ENCODE measurements around the gene SWI5. TPM values are rescaled to one million over a fixed set of nuclear protein-coding genes. Genes with fewer than 3 reads are reported as not detected.

Gene SWI5
- total RNA-seq, 4 donors from 2014 or later = 18.2 to 27.5 (median 24.5) TPM

DNA sequence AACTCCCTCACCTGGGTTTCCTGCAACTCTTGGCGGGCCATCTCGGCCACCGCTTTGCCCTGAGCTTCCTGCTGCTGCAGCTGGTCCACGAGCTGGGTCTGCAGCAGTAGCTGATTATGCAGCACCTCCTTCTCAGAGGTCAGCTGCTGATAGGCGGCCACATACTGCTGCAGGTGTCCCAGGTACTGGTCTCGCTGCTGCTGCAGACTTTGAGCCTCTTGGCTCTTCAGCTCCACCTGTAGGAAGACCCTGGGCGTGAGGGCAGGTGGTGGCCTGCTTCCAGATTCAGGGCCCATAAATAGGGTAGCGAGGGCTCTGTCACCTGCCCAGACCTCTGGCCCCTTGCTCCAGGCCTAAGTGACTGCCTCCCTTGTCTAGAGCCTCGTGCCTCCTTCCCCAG is 16.9 kb upstream of the SWI5 start:
- TF ChIP-seq POLR2AphosphoS5 (IDR thresholded peaks at IDR 0.05) (no peak), EP300 (IDR thresholded peaks at IDR 0.05) (no peak), POLR2A (IDR thresholded peaks at IDR 0.05) (no peak)
- TF ChIP-seq, protein P1, sequence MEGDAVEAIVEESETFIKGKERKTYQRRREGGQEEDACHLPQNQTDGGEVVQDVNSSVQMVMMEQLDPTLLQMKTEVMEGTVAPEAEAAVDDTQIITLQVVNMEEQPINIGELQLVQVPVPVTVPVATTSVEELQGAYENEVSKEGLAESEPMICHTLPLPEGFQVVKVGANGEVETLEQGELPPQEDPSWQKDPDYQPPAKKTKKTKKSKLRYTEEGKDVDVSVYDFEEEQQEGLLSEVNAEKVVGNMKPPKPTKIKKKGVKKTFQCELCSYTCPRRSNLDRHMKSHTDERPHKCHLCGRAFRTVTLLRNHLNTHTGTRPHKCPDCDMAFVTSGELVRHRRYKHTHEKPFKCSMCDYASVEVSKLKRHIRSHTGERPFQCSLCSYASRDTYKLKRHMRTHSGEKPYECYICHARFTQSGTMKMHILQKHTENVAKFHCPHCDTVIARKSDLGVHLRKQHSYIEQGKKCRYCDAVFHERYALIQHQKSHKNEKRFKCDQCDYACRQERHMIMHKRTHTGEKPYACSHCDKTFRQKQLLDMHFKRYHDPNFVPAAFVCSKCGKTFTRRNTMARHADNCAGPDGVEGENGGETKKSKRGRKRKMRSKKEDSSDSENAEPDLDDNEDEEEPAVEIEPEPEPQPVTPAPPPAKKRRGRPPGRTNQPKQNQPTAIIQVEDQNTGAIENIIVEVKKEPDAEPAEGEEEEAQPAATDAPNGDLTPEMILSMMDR (IDR thresholded peaks at IDR 0.05) = no peak
- 75 to 79% methylated on average over 2 to 3 of the region's 9 CpGs for WGBS, 2 donors (ENCODE audit: low coverage in 1 of 2)
- H3K9me3 ChIP-seq = no peaks in the 10 kb centered on the region
- H3K36me3 ChIP-seq = peaks cover 0 to 82% of the 10 kb centered on the region in 2 donors
- H3K4me1 ChIP-seq = no peaks in the 10 kb centered on the region
- H3K4me3 ChIP-seq = no peak overlapping the region
- no peak for ATAC-seq
- no peak overlapping the region for H3K27ac ChIP-seq
- no peaks in the 10 kb centered on the region for H3K27me3 ChIP-seq

DNA sequence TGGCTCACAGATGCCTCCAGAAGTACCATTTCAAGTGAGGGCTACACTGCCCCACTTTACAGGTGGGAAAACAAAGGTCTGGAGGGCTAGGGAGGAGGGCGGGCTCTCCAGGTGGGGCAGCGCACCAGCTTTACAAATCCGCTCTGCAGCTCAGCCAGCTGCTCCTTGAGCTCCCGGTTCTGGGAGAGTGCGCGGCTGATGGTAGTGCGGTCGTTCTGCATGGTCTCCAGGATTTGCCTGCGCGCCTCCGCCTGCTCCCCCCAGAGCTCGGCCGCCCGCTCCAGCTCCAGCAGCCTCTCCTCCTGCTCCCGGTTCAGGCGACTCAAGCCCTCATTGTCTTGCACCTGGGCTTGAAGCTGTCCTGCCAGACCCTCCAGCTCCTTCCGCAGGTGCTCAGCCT is 15.7 kb upstream of the SWI5 start:
- Histone ChIP-seq H3K9me3 (no peaks in the 10 kb centered on the region), H3K27me3 (no peaks in the 10 kb centered on the region), H3K4me3 (no peak overlapping the region), H3K27ac (no peak overlapping the region), H3K36me3 (peaks cover 0 to 94% of the 10 kb centered on the region in 2 donors), H3K4me1 (no peaks in the 10 kb centered on the region)
- TF ChIP-seq POLR2AphosphoS5 (IDR thresholded peaks at IDR 0.05) (no peak), POLR2A (IDR thresholded peaks at IDR 0.05) (no peak), EP300 (IDR thresholded peaks at IDR 0.05) (no peak)
- TF ChIP-seq, protein P1 (IDR thresholded peaks at IDR 0.05) = no peak
- no peak for ATAC-seq
- WGBS, 2 donors (ENCODE audit: low coverage in 1 of 2) = no CpG with 5 or more reads among the region's 17 CpGs

DNA sequence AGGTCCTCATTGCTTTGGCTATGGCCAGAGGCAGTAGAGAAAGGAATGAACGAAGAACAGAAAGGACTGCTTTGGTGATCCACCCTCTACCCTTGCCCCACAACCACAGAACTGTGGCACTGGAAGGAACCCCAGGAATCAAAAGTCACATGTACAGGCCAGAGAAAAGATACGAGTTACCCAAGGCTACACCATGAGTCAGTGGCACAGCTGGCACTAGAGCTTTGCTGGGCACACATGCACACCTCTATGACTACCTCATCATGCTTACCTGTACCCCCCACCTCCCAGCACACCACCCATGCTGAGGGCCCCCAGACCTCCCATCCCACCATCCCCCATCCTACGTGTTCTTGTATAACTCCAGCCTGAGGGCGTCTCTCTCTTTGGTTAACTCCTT is 13.4 kb upstream of the SWI5 start:
- ATAC-seq = no peak
- no peak overlapping the region for H3K4me3 ChIP-seq
- no peaks in the 10 kb centered on the region for H3K9me3 ChIP-seq
- no peaks in the 10 kb centered on the region for H3K4me1 ChIP-seq
- WGBS, 2 donors (ENCODE audit: low coverage in 1 of 2) = 70 to 83% methylated on average over 1 to 4 of the region's 4 CpGs
- no peaks in the 10 kb centered on the region for H3K27me3 ChIP-seq
- peaks cover 0 to 100% of the 10 kb centered on the region in 2 donors for H3K36me3 ChIP-seq
- TF ChIP-seq POLR2A (IDR thresholded peaks at IDR 0.05) (no peak), POLR2AphosphoS5 (IDR thresholded peaks at IDR 0.05) (no peak), EP300 (IDR thresholded peaks at IDR 0.05) (no peak)
- TF ChIP-seq, protein P1 (IDR thresholded peaks at IDR 0.05) = no peak
- no peak overlapping the region for H3K27ac ChIP-seq

DNA sequence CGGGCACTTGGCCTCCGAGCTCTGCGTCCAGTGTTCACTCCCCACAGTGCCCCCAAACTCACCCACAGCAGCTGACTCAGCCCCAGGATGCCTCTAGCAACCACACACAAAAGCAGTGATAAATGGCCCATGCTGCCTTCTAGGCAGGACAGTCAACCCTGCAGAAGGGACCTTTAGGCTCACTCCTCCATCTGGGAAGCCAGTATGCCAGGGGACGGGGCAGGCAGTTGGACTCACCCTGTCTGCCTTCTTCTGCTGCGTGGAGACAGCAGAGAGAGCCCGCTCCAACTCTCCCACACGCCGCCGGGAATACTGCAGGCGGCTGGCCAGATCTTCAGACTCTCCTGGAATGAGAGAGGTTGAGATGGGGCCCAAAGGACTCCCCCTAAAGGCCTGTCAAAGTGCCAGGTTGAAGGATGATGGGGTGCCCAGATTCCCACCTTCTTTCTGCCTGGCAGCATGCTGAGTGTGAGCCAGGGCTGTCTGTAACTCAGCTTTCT is 10.7 kb upstream of the SWI5 start:
- WGBS, 2 donors (ENCODE audit: low coverage in 1 of 2) = 90% methylated on average over 4 of the region's 10 CpGs; no CpG with 5 or more reads in 1 of the 2 donors
- Histone ChIP-seq H3K27ac (no peak overlapping the region), H3K27me3 (no peaks in the 10 kb centered on the region), H3K4me3 (no peak overlapping the region), H3K36me3 (peaks cover 0 to 98% of the 10 kb centered on the region in 2 donors), H3K4me1 (no peaks in the 10 kb centered on the region), H3K9me3 (no peaks in the 10 kb centered on the region)
- ATAC-seq = no peak
- TF ChIP-seq EP300 (IDR thresholded peaks at IDR 0.05) = no peak
- TF ChIP-seq, protein P1 (IDR thresholded peaks at IDR 0.05) = no peak

DNA sequence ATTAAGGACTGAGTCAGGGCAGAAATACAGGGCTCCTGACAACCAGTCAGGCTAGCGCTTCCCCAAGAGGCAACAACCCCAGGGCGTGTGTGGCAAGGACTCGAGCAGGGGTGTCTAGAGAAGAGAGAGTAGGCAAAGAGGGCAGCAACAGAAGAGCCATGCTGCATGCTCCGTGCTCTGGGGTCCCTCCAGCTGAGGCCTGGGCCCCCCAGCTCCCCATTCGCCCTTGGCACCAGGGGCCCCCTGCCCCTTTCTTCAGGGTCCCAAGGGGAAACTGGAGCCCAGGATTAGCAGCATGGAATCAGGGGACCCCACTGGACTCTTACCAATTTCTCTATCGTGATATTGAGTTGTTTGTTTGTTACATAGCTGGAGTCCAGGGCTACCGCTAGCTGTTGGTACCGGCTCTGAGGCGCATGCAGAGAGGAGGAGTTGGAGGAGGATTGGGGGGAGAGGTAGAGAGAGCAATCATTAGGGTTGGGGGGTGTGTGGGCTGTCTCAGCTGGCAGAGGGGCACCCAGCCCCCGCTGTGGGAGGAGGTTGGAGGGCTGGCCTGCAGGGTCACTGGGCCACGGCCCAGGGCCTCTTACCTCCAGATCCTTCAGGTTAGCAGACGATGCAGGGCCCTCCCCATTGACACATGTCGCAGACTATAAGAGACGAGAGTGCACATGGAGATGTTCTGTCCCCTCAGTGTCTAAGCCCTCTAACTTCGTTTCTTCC is 9.0 kb upstream of the SWI5 start:
- H3K4me1 ChIP-seq = peaks cover 0 to 5% (median 0%) of the 10 kb centered on the region in 3 donors
- H3K27ac ChIP-seq = no peak overlapping the region
- no peak overlapping the region for H3K4me3 ChIP-seq
- WGBS, 2 donors (ENCODE audit: low coverage in 1 of 2) = 84 to 92% methylated on average over 6 to 8 of the region's 15 CpGs
- TF ChIP-seq EP300 (IDR thresholded peaks at IDR 0.05) (no peak), POLR2A (IDR thresholded peaks at IDR 0.05) (no peak), POLR2AphosphoS5 (IDR thresholded peaks at IDR 0.05) (no peak)
- TF ChIP-seq, protein P1 (IDR thresholded peaks at IDR 0.05) = no peak
- peaks cover 0 to 98% of the 10 kb centered on the region in 2 donors for H3K36me3 ChIP-seq
- no peaks in the 10 kb centered on the region for H3K27me3 ChIP-seq
- ATAC-seq = no peak
- no peaks in the 10 kb centered on the region for H3K9me3 ChIP-seq
